Skeletal muscle cell (primary cell): ENCODE results near the gene GREB1.

Source experiments
- DNase-seq: peaks from one replicate; pipeline ENCODE4 v3.0.0-alpha.2; 2010; ENCODE audit warnings: low read depth
- H3K4me3 ChIP-seq: 2 replicates; pipeline ENCODE4 v1.5.1; 2011; ENCODE audit warnings: low read depth, mild to moderate bottlenecking, control low read depth, low read length, moderate library complexity

GREB1 gene

DNA sequence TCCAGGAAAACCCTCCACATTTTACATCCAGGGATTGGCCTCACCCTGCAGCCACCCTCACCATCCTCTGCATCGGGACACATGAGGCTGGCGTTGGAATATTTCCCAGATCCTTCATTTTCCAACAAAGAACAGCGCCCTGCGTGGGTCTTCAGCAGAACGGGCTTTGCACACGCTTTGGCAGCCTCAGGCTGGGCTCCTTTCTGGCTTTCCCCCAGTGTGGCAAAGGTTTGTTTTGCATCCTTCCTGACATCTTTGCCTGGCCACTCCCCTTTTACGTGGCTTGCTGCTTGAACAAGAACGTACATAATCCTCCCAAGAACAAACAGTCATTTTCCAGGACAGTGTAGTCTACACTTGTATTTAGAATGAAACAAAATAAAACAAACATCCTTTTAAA lies 25.6 kb upstream of the GREB1 start:
- no peak overlapping the region for H3K4me3 ChIP-seq
- DNase-seq, result no peak

DNA sequence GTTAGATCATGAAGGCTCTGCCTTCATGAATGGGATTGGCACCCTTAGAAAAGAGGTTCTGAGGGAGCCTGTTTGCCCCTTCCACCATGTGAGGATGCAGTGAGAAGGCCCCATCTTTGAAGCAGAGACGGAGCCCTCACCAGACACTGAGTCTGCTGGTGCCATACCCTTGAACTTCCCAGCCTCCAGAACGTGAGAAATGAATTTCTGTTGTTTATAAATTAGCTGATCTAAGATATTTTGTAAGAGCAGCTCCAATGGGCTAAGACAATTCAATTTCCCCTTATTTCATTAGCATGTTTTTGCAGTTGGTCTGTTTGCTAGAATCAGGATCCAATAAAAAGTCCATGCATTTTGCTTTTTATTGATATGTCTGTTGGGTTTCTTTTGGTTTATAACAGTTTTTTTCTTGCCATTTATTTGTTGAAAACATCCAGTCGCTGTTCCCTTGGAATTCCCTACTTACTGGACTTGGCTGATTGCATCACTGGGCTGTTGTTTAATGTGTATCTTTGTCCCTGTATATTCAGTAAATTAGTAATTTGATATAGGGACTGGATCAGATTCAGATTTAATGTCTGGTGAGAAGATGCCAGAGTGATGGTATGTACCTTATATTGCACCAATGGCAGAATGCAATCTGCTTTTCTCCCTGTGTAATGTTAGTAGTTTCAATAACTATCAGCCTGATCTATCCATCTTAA lies 24.0 kb upstream of the GREB1 start:
- no peak for DNase-seq
- H3K4me3 ChIP-seq, result no peak overlapping the region

- DNase-seq, result no peak
These were observed 21.4 kb upstream of the GREB1 start for GRCh38 chr2:11512431-11512830.

DNA sequence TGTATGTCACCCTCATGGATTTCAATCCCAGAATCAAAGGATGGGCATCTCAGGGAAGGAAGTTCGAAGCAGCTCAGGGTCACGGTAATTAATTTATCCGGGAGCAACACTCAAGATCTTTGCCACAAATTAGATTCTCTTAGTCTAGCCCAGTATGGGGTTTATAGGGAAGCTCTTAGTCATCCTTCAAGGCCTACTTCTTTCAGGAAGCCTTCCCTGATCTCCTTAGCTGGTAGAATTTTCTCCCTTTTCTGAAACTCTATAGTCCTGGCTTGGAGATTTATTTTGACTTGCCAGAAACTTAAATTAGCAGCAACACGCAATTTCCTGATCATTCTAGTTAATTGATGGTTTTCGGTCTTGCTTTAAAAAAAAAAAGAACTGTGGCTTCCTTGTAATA lies 20.5 kb upstream of the GREB1 start:
- H3K4me3 ChIP-seq, result no peak overlapping the region
- DNase-seq, result no peak

More at GRCh38 chr2:11512431-11512830, 21.4 kb upstream of the GREB1 start:
- H3K4me3 ChIP-seq, result no peak overlapping the region

DNA sequence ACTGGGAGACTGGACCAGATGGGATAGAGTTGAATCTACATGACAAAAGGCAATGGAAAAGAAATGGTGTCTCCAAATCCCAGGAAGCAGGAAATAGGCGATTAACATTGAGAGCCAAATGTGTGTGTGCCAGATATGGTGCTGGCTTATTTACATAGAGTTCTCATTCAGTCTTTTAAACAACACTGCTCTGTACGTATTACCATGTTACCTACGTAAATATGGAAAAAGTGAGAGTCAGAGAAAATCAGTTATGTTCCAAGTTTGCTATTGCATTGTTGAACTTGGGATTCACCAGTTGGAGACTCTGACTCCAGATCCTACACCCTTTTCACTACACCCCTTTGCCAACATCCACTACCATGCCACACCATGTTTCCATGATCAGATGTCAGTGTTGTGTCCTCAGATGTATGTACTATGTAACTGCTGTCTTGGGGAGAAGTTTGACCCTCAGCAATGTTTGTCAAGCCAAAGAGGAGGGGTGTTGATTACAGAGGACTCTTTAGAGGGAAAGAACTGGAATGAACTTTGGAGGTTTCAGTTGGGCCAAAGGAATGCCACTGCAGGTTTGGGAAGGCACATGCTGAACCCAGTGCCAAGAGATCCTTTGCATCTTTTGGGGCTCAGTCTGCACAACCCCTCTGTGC lies 19.6 kb upstream of the GREB1 start:
- DNase-seq, result no peak
- H3K4me3 ChIP-seq, result no peak overlapping the region

DNA sequence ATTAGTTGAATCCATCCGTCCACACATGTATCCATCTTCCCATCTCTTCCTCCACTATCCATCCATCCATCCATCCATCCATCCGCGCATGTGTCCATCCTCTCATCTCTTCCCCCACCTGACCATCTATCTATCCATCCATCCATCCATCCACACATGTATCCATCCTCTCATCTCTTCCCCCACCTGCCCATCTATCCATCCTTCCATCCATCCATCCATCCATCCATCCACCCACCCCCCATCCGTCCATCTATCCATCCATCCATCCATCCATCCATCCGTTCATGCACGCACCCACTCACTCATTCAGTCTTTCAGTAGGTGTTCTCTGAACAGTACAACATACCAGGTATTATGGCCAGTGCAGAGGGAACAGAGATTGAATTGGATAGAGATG lies 18.9 kb upstream of the GREB1 start:
- DNase-seq, result no peak

GRCh38 chr2:11515490-11515981 lies 18.3 kb upstream of the GREB1 start:
- no peak for DNase-seq

More for the DNA sequence above, 18.9 kb upstream of the GREB1 start:
- H3K4me3 ChIP-seq, result no peak overlapping the region

GRCh38 chr2:11516984-11517648 lies 16.7 kb upstream of the GREB1 start:
- no peak for DNase-seq
- no peak overlapping the region for H3K4me3 ChIP-seq

More at GRCh38 chr2:11515490-11515981, 18.3 kb upstream of the GREB1 start:
- H3K4me3 ChIP-seq, result no peak overlapping the region

DNA sequence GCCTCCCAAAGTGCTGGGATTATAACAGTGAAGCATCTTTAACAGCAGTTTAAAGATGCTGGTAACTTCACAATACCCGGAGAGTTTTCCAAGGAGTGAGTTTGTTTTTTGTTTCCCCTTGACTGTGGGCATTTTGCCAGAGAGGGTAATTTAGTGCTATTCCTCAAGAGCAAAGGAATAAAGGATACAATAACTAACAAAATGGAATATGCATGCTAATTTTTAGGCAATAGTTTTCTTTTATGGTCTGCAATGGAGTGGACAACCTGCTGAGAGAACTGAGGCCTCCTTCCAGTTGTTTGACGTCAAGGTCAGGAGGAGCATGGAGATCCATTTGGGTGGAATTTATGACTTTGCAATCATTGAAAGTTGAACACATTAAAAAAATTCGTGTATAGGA lies 15.9 kb upstream of the GREB1 start:
- H3K4me3 ChIP-seq, result no peak overlapping the region
- no peak for DNase-seq

GRCh38 chr2:11520092-11520693 lies 13.7 kb upstream of the GREB1 start:
- no peak for DNase-seq
- no peak overlapping the region for H3K4me3 ChIP-seq

GRCh38 chr2:11521775-11522174 lies 12.1 kb upstream of the GREB1 start:
- DNase-seq, result no peak
- no peak overlapping the region for H3K4me3 ChIP-seq

DNA sequence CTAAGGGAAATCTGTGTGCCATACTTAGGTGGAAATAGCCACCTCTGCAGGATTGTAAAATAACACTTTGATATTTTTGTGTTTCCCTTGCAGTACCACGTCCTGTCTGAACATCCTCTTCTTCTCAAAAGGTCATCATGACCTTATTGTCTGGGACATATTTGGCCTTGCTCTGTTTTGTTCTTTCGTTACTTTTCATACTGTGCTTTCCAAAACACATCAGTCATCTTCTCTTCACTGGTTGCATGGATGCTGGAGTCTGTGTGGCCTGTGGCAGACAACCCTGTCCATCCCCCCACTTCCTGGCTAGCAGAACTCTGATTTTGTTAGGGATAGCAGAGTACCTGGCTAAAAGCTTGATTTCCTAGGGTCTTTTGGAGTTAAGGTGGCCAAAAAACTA lies 9.4 kb upstream of the GREB1 start:
- no peak for DNase-seq
- no peak overlapping the region for H3K4me3 ChIP-seq

- no peak overlapping the region for H3K4me3 ChIP-seq
- DNase-seq, result no peak
These were observed 8.1 kb upstream of the GREB1 start for GRCh38 chr2:11525762-11526161.

- DNase-seq, result no peak
- no peak overlapping the region for H3K4me3 ChIP-seq
These were observed 6.8 kb upstream of the GREB1 start for GRCh38 chr2:11527001-11527400.

- no peak overlapping the region for H3K4me3 ChIP-seq
- DNase-seq, result no peak
These were observed 5.6 kb upstream of the GREB1 start for GRCh38 chr2:11528228-11528627.

- no peak overlapping the region for H3K4me3 ChIP-seq
- DNase-seq, result no peak
These were observed 2.9 kb upstream of the GREB1 start for GRCh38 chr2:11530864-11531465.

GRCh38 chr2:11532416-11533055 lies 1.3 kb upstream of the GREB1 start:
- DNase-seq, result no peak
- H3K4me3 ChIP-seq, result no peak overlapping the region

DNA sequence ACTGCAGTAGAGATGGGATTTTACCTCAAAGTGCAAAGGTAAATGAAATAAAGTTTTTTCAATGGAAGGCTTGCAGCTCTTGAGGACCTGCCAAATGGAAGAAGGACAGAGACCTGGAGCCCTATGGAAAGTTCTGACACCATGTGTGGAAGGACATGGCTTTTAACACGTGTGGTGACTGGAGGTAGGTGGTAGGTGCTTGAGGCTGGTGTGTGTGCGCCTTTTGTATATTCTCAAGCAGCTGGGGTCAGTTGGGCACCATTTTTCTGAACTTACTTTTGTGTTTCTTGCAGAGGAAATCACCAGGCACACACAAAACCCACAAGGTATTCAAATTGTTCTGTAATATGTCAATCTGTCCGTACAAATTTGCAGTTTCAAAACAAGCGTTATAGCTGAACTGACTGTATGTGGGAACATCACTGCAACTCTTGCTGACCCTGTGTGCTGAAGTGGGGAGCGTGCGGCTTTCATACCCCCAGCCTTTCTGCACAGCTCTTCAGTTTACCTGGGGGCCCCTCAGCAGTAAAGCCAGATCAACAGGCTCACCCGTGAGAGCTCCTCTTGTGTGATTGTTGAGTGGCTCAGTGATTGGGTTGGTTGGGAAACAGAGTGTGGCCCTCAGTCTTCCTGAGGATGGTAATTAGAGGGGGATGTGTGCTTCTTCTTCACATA lies 363 bp downstream of the GREB1 start:
- no peak for DNase-seq
- no peak overlapping the region for H3K4me3 ChIP-seq
